PC-9 (cell line): ENCODE results near the gene CNOT6L.

Experiments
- EZH2 ChIP-seq: fragments of 200-600 bp; sonication (generic); IDR thresholded peaks from 2 replicates; pipeline ENCODE4 v1.8.0; 2017; ENCODE audit warnings: antibody characterized with exemption, low read depth
- TF ChIP-seq, protein P1 (sequence below): fragments of 200-600 bp; sonication (generic); conservative IDR thresholded peaks from 2 replicates; pipeline ENCODE4 v1.6.1; 2017; ENCODE audit warnings: mixed run types, antibody characterized with exemption, mild to moderate bottlenecking, moderate library complexity

DNA sequence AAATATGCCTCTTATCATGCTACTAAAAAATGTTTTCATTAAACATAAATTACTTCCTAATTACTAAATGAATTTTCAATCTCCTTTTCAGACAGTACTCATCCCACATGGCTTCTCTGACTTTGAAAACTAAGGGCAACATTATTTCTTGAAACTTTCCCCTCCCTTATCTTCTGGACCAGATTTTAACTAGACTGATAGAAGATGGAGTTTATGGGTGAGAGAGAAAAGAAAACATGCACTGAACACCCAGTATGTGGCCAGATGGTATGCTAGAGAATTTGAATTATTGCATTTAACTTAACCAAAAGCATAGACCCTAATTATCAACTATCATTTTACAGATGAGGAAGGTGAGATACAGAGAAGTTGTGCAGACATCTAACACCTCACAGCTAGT lies 16.8 kb downstream of the CNOT6L start:
- TF ChIP-seq, protein P1, sequence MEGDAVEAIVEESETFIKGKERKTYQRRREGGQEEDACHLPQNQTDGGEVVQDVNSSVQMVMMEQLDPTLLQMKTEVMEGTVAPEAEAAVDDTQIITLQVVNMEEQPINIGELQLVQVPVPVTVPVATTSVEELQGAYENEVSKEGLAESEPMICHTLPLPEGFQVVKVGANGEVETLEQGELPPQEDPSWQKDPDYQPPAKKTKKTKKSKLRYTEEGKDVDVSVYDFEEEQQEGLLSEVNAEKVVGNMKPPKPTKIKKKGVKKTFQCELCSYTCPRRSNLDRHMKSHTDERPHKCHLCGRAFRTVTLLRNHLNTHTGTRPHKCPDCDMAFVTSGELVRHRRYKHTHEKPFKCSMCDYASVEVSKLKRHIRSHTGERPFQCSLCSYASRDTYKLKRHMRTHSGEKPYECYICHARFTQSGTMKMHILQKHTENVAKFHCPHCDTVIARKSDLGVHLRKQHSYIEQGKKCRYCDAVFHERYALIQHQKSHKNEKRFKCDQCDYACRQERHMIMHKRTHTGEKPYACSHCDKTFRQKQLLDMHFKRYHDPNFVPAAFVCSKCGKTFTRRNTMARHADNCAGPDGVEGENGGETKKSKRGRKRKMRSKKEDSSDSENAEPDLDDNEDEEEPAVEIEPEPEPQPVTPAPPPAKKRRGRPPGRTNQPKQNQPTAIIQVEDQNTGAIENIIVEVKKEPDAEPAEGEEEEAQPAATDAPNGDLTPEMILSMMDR: no peak
- no peak for TF ChIP-seq EZH2
